SU-DHL-6 (cell line): ENCODE measurements around the gene CAB39.

ENCODE experiments used
- EZH2phosphoT487 ChIP-seq: fragments of 200-600 bp; sonication (generic), shearing (Covaris generic); conservative IDR thresholded peaks from 2 replicates; pipeline ENCODE4 v1.6.1; 2018; ENCODE audit warnings: mild to moderate bottlenecking, antibody characterized with exemption, low read length, moderate library complexity, mixed read lengths
- TF ChIP-seq, protein P1 (sequence below): fragments of 200-600 bp; sonication (generic); IDR thresholded peaks from one replicate; pipeline ENCODE4 v1.5.1; 2017; ENCODE audit warnings: antibody characterized with exemption, mild to moderate bottlenecking, low read length, moderate library complexity; ENCODE audit not compliant: insufficient read depth, poor library complexity, severe bottlenecking

DNA sequence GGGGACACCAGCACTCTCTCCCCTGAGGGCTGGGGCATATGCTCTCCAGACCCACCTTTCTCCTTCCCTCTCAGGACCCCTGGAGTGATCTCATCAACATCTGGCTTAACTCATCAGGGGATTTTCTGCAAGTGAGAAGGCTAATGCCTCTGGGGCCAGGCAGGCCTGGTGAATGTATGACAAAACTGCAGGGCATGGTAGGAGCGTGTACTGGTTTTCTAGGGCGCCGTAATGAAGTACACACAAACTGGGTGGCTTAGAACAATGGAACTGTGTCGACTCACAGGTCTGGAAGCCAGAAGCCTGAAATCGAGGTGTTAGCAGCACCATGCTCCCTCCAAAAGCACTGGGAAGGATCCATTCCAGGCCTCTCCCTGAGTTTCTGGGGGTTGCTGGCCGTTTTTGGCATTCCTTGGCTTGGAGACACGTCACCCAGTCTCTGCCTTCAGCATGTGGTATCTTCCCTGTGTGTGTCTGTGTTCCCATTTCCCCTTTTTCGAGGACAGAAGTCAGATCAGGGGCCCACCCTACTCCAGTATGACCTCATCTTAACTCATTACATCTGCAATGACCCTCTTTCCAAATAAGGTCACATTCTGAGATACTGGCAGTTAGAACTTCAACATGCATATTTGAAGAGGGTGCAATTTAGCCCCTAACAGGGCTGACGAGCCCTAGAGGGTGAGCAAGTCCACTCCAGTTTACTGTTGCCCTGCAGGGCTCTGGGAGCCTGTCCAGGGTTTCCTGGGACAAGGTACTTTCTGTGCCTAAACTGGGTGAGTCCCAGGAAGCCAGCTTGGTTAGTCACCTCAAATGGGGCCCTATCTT lies 45.5 kb upstream of the CAB39 start:
- TF ChIP-seq, protein P1, sequence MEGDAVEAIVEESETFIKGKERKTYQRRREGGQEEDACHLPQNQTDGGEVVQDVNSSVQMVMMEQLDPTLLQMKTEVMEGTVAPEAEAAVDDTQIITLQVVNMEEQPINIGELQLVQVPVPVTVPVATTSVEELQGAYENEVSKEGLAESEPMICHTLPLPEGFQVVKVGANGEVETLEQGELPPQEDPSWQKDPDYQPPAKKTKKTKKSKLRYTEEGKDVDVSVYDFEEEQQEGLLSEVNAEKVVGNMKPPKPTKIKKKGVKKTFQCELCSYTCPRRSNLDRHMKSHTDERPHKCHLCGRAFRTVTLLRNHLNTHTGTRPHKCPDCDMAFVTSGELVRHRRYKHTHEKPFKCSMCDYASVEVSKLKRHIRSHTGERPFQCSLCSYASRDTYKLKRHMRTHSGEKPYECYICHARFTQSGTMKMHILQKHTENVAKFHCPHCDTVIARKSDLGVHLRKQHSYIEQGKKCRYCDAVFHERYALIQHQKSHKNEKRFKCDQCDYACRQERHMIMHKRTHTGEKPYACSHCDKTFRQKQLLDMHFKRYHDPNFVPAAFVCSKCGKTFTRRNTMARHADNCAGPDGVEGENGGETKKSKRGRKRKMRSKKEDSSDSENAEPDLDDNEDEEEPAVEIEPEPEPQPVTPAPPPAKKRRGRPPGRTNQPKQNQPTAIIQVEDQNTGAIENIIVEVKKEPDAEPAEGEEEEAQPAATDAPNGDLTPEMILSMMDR: no peak
- TF ChIP-seq EZH2phosphoT487: no peak
